Measurements from ENCODE around the gene ARRDC4. TPM values are rescaled to one million over a fixed set of nuclear protein-coding genes. Genes with fewer than 3 reads are reported as not detected.

Gene ARRDC4, protein sequence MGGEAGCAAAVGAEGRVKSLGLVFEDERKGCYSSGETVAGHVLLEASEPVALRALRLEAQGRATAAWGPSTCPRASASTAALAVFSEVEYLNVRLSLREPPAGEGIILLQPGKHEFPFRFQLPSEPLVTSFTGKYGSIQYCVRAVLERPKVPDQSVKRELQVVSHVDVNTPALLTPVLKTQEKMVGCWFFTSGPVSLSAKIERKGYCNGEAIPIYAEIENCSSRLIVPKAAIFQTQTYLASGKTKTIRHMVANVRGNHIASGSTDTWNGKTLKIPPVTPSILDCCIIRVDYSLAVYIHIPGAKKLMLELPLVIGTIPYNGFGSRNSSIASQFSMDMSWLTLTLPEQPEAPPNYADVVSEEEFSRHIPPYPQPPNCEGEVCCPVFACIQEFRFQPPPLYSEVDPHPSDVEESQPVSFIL
- total RNA-seq: 28.3 TPM

- DNase-seq (ENCODE audit: low spot score): peak; percentile 100
Measured at GRCh38 chr15:97960364-97961066, at the start of gene ARRDC4. Gene ARRDC4 (plus strand): TSS chr15:97960703. CDS start chr15:97960862, 159 bp downstream.

- no peak for DNase-seq (ENCODE audit: low spot score)
Measured at GRCh38 chr15:97914711-97915110, 45.8 kb upstream of the ARRDC4 start.

GRCh38 chr15:97915261-97915660 is 45.2 kb upstream of the ARRDC4 start:
- DNase-seq (ENCODE audit: low spot score): no peak

DNA sequence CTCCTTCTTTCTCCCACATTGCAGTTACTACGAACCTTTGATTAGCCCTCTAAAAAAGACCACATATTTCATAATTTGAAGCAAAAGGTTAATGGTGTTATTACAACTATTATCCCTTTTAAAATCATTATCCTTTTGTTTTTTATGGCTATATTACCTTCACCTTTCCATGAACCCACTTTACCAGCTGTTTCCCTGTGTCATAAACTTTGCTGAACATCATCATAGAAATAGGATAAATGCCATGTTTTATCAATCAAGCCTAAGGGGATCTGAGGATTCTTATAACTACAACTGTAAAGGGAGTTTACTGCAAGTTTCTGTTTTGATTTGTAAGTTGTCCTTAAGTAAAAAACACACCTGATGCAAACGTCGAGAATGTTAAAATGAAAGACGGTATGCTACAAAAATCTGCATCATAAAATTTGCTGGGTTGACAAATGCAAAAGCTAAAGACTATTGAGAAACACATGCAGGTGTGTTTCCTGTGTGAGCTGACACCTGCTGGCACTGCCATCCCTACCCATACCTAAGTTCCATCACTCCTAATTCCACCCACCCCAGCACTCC is 39.1 kb upstream of the ARRDC4 start:
- no peak for DNase-seq (ENCODE audit: low spot score)

GRCh38 chr15:97929456-97930229 is 30.9 kb upstream of the ARRDC4 start:
- no peak for DNase-seq (ENCODE audit: low spot score)

DNA sequence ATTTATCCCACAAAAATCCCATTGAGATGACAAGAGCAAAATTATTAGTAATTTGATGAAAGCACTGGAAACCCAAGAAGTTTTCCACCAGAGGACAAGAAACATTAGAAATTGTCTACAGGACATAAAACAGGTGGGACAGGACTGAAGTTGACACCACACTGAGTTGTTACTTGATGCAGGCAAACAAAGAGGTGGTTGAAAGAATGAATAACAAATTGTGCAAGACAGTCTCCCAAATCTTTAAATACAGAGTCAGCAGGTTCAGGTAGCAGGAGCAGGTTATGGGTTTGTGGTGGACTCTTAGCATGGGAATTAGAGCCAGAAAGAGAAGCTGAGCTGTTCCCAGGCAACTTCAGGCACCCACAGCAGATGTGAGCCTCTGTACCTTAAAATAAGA is 30.3 kb upstream of the ARRDC4 start:
- no peak for DNase-seq (ENCODE audit: low spot score)

- DNase-seq (ENCODE audit: low spot score): no peak
Measured at GRCh38 chr15:97931314-97931713, 29.2 kb upstream of the ARRDC4 start.

- DNase-seq (ENCODE audit: low spot score): no peak
Measured at GRCh38 chr15:97933589-97933988, 26.9 kb upstream of the ARRDC4 start.

GRCh38 chr15:97940993-97941392 is 19.5 kb upstream of the ARRDC4 start:
- no peak for DNase-seq (ENCODE audit: low spot score)

- no peak for DNase-seq (ENCODE audit: low spot score)
Measured at GRCh38 chr15:97941572-97941971, 18.9 kb upstream of the ARRDC4 start.

GRCh38 chr15:97944724-97945123 is 15.8 kb upstream of the ARRDC4 start:
- DNase-seq (ENCODE audit: low spot score): no peak

- no peak for DNase-seq (ENCODE audit: low spot score)
Measured at GRCh38 chr15:97947465-97948260, 12.8 kb upstream of the ARRDC4 start.

DNA sequence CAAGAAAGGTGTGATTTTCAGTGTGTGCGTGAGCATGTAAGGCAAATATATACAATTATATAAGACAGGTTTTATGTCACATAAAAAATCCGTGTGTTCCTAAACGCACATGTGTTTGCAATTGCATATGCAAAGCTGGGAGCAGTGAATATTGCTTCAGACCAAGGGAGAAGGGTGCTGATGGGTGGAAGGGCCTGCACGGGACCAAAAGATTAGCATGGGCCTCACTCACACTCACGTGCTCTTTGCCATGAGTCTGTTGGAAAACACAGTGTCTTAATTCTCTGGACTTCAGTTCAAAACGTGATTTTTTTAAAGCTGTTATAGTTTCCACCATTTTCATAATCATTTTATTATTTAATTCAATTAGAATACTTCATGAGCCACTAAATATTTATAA is 7.2 kb upstream of the ARRDC4 start:
- DNase-seq (ENCODE audit: low spot score): no peak

- DNase-seq (ENCODE audit: low spot score): no peak
Measured at GRCh38 chr15:97953748-97954147, 6.8 kb upstream of the ARRDC4 start.

DNA sequence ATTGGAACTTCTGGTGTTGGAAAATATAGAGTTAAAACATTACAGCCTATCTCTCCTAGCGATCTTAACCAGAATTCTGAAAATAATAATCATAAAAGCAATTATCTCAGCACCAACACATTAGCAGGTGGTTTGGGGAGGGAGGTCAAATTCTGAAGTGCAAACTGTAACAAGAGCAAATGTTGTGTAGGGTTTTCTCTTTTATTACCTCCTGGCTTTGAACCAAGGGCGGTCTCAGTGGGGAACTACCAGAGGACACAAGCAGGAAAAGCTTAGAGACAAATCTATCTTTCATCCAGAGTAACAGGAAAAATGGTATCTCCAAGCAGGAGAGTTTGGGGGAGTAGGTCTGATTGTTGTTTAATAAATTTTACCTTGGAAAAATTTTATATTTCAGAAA is 5.5 kb upstream of the ARRDC4 start:
- no peak for DNase-seq (ENCODE audit: low spot score)

DNA sequence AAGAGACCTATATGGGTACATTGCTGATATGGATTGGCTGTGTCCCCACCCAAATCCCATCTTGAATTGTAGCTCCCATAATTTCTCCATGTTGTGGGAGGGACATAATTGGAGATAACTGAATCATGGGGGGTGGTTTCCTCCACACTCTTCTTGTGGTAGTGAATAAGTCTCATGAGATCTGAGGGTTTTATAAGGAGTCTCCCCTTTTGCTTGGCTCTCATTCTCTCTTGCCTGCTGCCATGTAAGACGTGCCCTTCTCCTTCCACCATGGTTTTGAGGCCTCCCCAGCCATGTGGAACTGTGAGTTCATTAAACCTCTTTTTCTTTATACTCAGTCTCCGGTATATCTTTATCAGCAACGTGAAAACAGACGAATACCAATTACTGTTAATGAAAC is 5.0 kb upstream of the ARRDC4 start:
- DNase-seq (ENCODE audit: low spot score): no peak

GRCh38 chr15:97959724-97960363 is 659 bp upstream of the ARRDC4 start:
- no peak for DNase-seq (ENCODE audit: low spot score)

DNA sequence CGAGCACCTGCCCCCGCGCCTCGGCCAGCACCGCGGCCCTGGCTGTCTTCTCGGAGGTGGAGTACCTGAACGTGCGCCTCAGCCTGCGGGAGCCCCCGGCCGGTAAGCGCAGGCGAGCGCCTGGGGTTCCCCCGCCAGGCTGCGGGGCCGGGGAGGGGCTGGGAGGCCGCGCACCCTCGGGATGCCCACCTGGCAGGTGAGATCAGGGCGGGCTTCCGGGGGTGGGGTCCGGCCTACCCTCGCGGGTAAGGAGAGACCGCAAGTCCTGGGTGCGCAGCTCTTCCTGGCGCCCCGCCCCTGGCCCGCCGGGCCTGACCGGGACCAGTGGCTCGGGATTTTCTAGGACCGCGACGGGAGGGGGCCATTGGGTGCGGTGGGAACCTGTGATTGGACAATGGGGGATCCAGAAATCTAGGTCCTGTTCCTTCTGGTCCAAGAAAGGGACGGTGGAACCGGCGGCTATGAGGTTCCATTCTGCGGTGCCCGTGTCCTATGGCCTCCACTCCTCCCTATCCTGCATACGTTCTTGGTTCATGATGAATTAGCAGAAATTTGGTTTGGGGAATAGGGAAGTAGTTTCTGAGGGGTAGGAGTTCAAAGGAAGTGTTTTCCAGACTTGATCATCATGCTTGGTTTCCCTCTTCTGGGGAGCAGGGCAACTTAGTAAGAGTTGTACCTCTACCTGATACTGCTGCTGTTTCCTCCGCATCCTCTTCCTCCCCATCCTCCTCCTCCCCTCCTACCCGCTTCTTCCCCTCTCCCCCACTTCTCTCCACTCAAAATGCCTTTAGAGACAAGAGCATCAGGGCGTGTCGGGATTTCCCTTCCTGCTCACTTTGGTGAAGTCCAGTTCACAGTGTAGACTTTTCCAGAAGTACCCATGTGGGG is 808 bp downstream of the ARRDC4 start:
- peak; percentile 54 for DNase-seq (ENCODE audit: low spot score)

- DNase-seq (ENCODE audit: low spot score): peak; percentile 40
Measured at GRCh38 chr15:97962263-97962662, 1.8 kb downstream of the ARRDC4 start.

GRCh38 chr15:97963779-97964178 is 3.3 kb downstream of the ARRDC4 start:
- DNase-seq (ENCODE audit: low spot score): no peak

Measured in mucosa of gallbladder (tissue), 1 donor.